HL-60 (cell line): ENCODE results near the gene GNAL.

ENCODE experiments used
- DNase-seq, 2 experiments: peaks; one replicate each; pipeline ENCODE4 v3.0.0-alpha.2; 2010 to 2020; ENCODE audit warnings: low read depth in 1 of 2, low spot score in 1 of 2
- H3K27ac ChIP-seq: fragments of 250-450 bp; sonication (Bioruptor Pico); replicated peaks from 2 replicates; pipeline ENCODE4 v1.5.1; 2020; ENCODE audit warnings: mild to moderate bottlenecking, moderate library complexity
- H3K27me3 ChIP-seq: fragments of 250-450 bp; sonication (Bioruptor Pico); 2 replicates; pipeline ENCODE4 v1.5.1; 2021; ENCODE audit warnings: mild to moderate bottlenecking, moderate library complexity; ENCODE audit not compliant: insufficient read depth, poor library complexity, severe bottlenecking
- H3K4me3 ChIP-seq: replicated peaks from 2 replicates; pipeline ENCODE4 v1.5.1; 2011; ENCODE audit warnings: mild to moderate bottlenecking, control low read depth, low read length; ENCODE audit not compliant: insufficient read depth
- GABPA ChIP-seq: IDR thresholded peaks from 2 replicates; pipeline ENCODE4 v1.6.1; 2012; ENCODE audit warnings: low read depth
- POLR2AphosphoS5 ChIP-seq: IDR thresholded peaks from 2 replicates; pipeline ENCODE4 v1.6.1; 2012; ENCODE audit warnings: low read depth
- REST ChIP-seq: IDR thresholded peaks from 2 replicates; pipeline ENCODE4 v1.6.1; 2012; ENCODE audit warnings: low read depth; ENCODE audit not compliant: insufficient replicate concordance
- SPI1 ChIP-seq: IDR thresholded peaks from 2 replicates; pipeline ENCODE4 v1.6.1; 2012; ENCODE audit warnings: low read depth, mild to moderate bottlenecking, borderline replicate concordance
- TF ChIP-seq, protein P1 (sequence below): IDR thresholded peaks from one replicate; pipeline ENCODE4 v1.5.1; 2011; ENCODE audit warnings: low read length, control low read depth, inconsistent platforms; ENCODE audit not compliant: insufficient read depth

Gene GNAL

DNA sequence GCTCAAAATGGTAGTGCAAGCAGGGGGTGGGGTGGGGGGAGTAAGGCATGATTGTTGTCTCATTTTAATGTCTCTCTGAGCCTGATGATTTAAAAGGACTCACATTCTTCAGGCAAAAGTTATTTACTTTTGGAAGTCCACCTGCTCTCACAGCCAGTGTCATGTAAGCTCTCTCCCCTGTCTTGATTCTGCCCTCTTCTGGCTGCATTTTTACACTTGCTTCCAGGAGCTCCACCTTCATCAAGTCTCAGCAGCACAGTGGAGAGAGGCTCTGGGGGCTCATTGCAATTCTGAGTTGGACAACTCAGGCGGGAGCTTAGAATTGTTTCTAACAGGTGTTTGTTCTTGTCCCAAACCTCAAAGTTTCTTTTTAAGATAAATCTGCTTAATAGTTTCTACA lies 39.2 kb downstream of the GNAL start:
- H3K27ac ChIP-seq: no peak overlapping the region
- H3K27me3 ChIP-seq: peaks cover 20% of the 10 kb centered on the region
- DNase-seq: no peak
- H3K4me3 ChIP-seq: no peak overlapping the region
- TF ChIP-seq GABPA (no peak), REST (no peak), POLR2AphosphoS5 (no peak), SPI1 (no peak)
- TF ChIP-seq, protein P1, sequence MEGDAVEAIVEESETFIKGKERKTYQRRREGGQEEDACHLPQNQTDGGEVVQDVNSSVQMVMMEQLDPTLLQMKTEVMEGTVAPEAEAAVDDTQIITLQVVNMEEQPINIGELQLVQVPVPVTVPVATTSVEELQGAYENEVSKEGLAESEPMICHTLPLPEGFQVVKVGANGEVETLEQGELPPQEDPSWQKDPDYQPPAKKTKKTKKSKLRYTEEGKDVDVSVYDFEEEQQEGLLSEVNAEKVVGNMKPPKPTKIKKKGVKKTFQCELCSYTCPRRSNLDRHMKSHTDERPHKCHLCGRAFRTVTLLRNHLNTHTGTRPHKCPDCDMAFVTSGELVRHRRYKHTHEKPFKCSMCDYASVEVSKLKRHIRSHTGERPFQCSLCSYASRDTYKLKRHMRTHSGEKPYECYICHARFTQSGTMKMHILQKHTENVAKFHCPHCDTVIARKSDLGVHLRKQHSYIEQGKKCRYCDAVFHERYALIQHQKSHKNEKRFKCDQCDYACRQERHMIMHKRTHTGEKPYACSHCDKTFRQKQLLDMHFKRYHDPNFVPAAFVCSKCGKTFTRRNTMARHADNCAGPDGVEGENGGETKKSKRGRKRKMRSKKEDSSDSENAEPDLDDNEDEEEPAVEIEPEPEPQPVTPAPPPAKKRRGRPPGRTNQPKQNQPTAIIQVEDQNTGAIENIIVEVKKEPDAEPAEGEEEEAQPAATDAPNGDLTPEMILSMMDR: no peak

GRCh38 chr18:11729556-11729955 lies 40.5 kb downstream of the GNAL start:
- Histone ChIP-seq H3K27me3 (peaks cover 25% of the 10 kb centered on the region), H3K4me3 (no peak overlapping the region), H3K27ac (no peak overlapping the region)
- DNase-seq: no peak
- TF ChIP-seq GABPA (no peak), POLR2AphosphoS5 (no peak), SPI1 (no peak), REST (no peak)
- TF ChIP-seq, protein P1: no peak

DNA sequence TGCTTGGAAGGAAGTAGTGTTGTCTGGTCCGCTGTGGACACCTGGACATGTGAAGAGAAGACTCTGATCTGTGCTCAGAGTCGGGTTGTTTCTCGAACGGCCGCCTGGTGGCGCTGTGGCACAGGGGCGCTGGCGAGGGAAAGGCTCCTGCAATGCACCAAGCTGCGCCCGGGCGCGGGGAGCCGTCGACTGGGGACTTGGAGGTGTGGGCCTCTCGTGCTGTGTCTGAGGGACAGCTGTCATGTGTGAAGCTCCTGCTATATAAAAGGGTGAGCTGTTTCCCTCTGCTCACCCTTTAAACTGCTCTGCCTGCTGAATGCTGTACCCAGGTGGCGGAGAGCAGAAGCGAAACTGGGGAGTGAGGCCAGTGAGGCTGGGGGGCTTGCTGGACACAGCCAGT lies 44.0 kb downstream of the GNAL start:
- DNase-seq: peak; percentile 56 to 85
- TF ChIP-seq, protein P1: peak; percentile 91
- no peak for TF ChIP-seq REST
- H3K27me3 ChIP-seq: peaks cover 37% of the 10 kb centered on the region
- no peak overlapping the region for H3K27ac ChIP-seq
- peak overlapping the region; percentile 29 for H3K4me3 ChIP-seq
